SK-N-SH (cell line): ENCODE data around the gene AHSP. TPM values are rescaled to one million over a fixed set of nuclear protein-coding genes. Genes with fewer than 3 reads are reported as not detected.

Source experiments
- CTCF ChIA-PET: fragments of 300-600, 350-600 bp; formaldehyde crosslinking; extraction: SDS; loops from one replicate; lab custom pipeline; 2021; lab: Yijun Ruan, JAX
- POLR2A ChIA-PET: fragments of 350-600 bp; sonication (Branson Sonifier 250); formaldehyde crosslinking; extraction: SDS; loops from one replicate; lab custom pipeline; 2020; ENCODE audit warnings: antibody characterized with exemption, inconsistent platforms; lab: Yijun Ruan, JAX
- DNase-seq: peaks from one replicate; pipeline ENCODE4 v3.0.0; 2012
- H2AFZ ChIP-seq: fragments of 200-600 bp; sonication (generic); 2 replicates; pipeline ENCODE4 v1.8.1; 2016; ENCODE audit warnings: antibody characterized with exemption, mild to moderate bottlenecking, low read depth
- H3F3A ChIP-seq: fragments of 200-600 bp; sonication (generic); replicated peaks from 2 replicates; pipeline ENCODE3; 2016; ENCODE audit warnings: antibody characterized with exemption, mild to moderate bottlenecking; ENCODE audit not compliant: insufficient read depth
- H3K27ac ChIP-seq, 2 experiments: fragments of 200-500 bp in 1 of 2; fragments of 200-600 bp in 1 of 2; sonication (Bioruptor generic) in 1 of 2; sonication (generic), shearing (Covaris generic) in 1 of 2; 2 replicates each; pipeline versions ENCODE4 v1.5.1 to v1.6.1; 2014 to 2016; ENCODE audit warnings: low read depth in 2 of 2, inconsistent platforms in 1 of 2, low read length in 1 of 2, mild to moderate bottlenecking in 1 of 2, mixed read lengths in 1 of 2
- H3K27me3 ChIP-seq: fragments of 200-600 bp; sonication (generic), shearing (Covaris generic); 2 replicates; pipeline ENCODE4 v1.6.1; 2016; ENCODE audit warnings: mixed run types; ENCODE audit not compliant: insufficient read depth
- H3K36me3 ChIP-seq, 2 experiments: fragments of 200-500 bp in 1 of 2; fragments of 200-600 bp in 1 of 2; sonication (Bioruptor generic) in 1 of 2; sonication (generic) in 1 of 2; replicated peaks in 1 of 2; 2 replicates each; pipeline versions ENCODE3 to v1.5.1; 2014 to 2016; ENCODE audit warnings: low read length in 1 of 2, mild to moderate bottlenecking in 1 of 2; ENCODE audit not compliant: insufficient read depth in 2 of 2, control insufficient read depth in 1 of 2
- H3K4me1 ChIP-seq, 2 experiments: fragments of 200-500 bp in 1 of 2; fragments of 200-600 bp in 1 of 2; sonication (Bioruptor generic) in 1 of 2; sonication (generic), shearing (Covaris generic) in 1 of 2; 2 replicates each; pipeline versions ENCODE4 v1.5.1 to v1.6.1; 2014 to 2016; ENCODE audit warnings: low read depth in 1 of 2, low read length in 1 of 2, mixed run types in 1 of 2; ENCODE audit not compliant: insufficient read depth in 2 of 2, control insufficient read depth in 1 of 2
- H3K4me2 ChIP-seq: fragments of 200-600 bp; sonication (generic), shearing (Covaris generic); 2 replicates; pipeline ENCODE4 v1.6.1; 2017; ENCODE audit warnings: mixed run types
- H3K4me3 ChIP-seq, 2 experiments: fragments of 200-500 bp in 1 of 2; fragments of 200-600 bp in 1 of 2; sonication (Bioruptor generic) in 1 of 2; sonication (generic), shearing (Covaris generic) in 1 of 2; 2 replicates each; pipeline versions ENCODE4 v1.5.1 to v1.8.1; 2014 to 2016; ENCODE audit warnings: low read depth in 2 of 2, inconsistent platforms in 1 of 2, low read length in 1 of 2, mild to moderate bottlenecking in 1 of 2, mixed read lengths in 1 of 2, moderate library complexity in 1 of 2
- H3K79me2 ChIP-seq: fragments of 200-600 bp; sonication (generic); 2 replicates; pipeline ENCODE4 v1.8.1; 2017; ENCODE audit warnings: mild to moderate bottlenecking; ENCODE audit not compliant: insufficient read depth
- H3K9ac ChIP-seq: fragments of 200-600 bp; sonication (generic); 2 replicates; pipeline ENCODE4 v1.6.1; 2017; ENCODE audit warnings: mixed run types
- H3K9me2 ChIP-seq: fragments of 200-600 bp; sonication (generic); 2 replicates; pipeline ENCODE4 v1.6.1; 2017; ENCODE audit warnings: mixed run types
- H3K9me3 ChIP-seq: fragments of 200-600 bp; sonication (generic); 2 replicates; pipeline ENCODE4 v1.6.1; 2017; ENCODE audit warnings: mixed run types, mild to moderate bottlenecking, moderate library complexity
- H4K20me1 ChIP-seq: fragments of 200-600 bp; sonication (generic); 2 replicates; pipeline ENCODE4 v1.6.1; 2017; ENCODE audit warnings: mild to moderate bottlenecking, mixed run types; ENCODE audit not compliant: insufficient read depth
- CHD2 ChIP-seq: fragments of 150-350 bp; IDR thresholded peaks from 2 replicates; pipeline ENCODE4 v1.6.1; 2018; ENCODE audit warnings: low read length; ENCODE audit not compliant: partially characterized antibody
- EP300 ChIP-seq, 2 experiments: IDR thresholded peaks; 2 replicates each; pipeline versions ENCODE4 v1.4.0 to v1.6.1; 2012; ENCODE audit warnings: borderline replicate concordance in 1 of 2, low read depth in 1 of 2, low read length in 1 of 2
- EZH2phosphoT487 ChIP-seq: fragments of 200-600 bp; sonication (generic); IDR thresholded peaks from 2 replicates; pipeline ENCODE4 v1.6.1; 2017; ENCODE audit warnings: low read depth, mixed run types, mild to moderate bottlenecking, antibody characterized with exemption, moderate library complexity, borderline replicate concordance
- FOSL2 ChIP-seq: IDR thresholded peaks from 2 replicates; pipeline ENCODE4 v1.4.0; 2012; ENCODE audit warnings: low read depth, mild to moderate bottlenecking, moderate library complexity, borderline replicate concordance
- FOXJ3 ChIP-seq: sonication (generic); formaldehyde crosslinking; IDR thresholded peaks from 2 replicates; pipeline ENCODE4 v1.5.1; 2020; ENCODE audit warnings: mild to moderate bottlenecking, missing genetic modification reagents
- FOXM1 ChIP-seq: IDR thresholded peaks from 2 replicates; pipeline ENCODE4 v1.4.0; 2012; ENCODE audit warnings: low read depth, mild to moderate bottlenecking
- GABPA ChIP-seq: IDR thresholded peaks from 2 replicates; pipeline ENCODE4 v1.4.0; 2012; ENCODE audit warnings: low read depth, mild to moderate bottlenecking
- GATA2 ChIP-seq: sonication (generic); formaldehyde crosslinking; IDR thresholded peaks from 2 replicates; pipeline ENCODE4 v1.5.0; 2020; ENCODE audit warnings: mild to moderate bottlenecking, missing genetic modification reagents
- MAX ChIP-seq: IDR thresholded peaks from 2 replicates; pipeline ENCODE4 v1.4.0; 2012; ENCODE audit warnings: low read depth
- MEF2A ChIP-seq: IDR thresholded peaks from 2 replicates; pipeline ENCODE4 v1.4.0; 2012; ENCODE audit warnings: low read depth, borderline replicate concordance
- MXI1 ChIP-seq: IDR thresholded peaks from 2 replicates; pipeline ENCODE4 v1.6.1; 2012; ENCODE audit warnings: mild to moderate bottlenecking, low read depth, low read length, improper control_type of control experiment
- POLR2AphosphoS5 ChIP-seq: IDR thresholded peaks from 2 replicates; pipeline ENCODE4 v1.6.1; 2012; ENCODE audit warnings: low read depth, low read length
- RAD21 ChIP-seq: IDR thresholded peaks from 2 replicates; pipeline ENCODE4 v1.6.1; 2012; ENCODE audit warnings: mild to moderate bottlenecking, low read length
- RCOR1 ChIP-seq: fragments of 150-350 bp; IDR thresholded peaks from 2 replicates; pipeline ENCODE4 v1.6.1; 2017; ENCODE audit warnings: antibody characterized with exemption, low read length
- REST ChIP-seq: IDR thresholded peaks from 2 replicates; pipeline ENCODE4 v1.6.1; 2012; ENCODE audit warnings: mild to moderate bottlenecking, low read depth, low read length, moderate library complexity
- RFX5 ChIP-seq: IDR thresholded peaks from 2 replicates; pipeline ENCODE4 v1.6.1; 2012; ENCODE audit warnings: mild to moderate bottlenecking, improper control_type of control experiment, low read length
- SIN3A ChIP-seq: IDR thresholded peaks from 2 replicates; pipeline ENCODE4 v1.6.1; 2012; ENCODE audit warnings: low read depth, mild to moderate bottlenecking, low read length, moderate library complexity, borderline replicate concordance
- TAF1 ChIP-seq: IDR thresholded peaks from 2 replicates; pipeline ENCODE4 v1.6.1; 2012; ENCODE audit warnings: low read depth, mild to moderate bottlenecking, low read length, moderate library complexity, borderline replicate concordance
- USF1 ChIP-seq: IDR thresholded peaks from 2 replicates; pipeline ENCODE4 v1.4.0; 2012; ENCODE audit warnings: low read depth, borderline replicate concordance
- USF2 ChIP-seq: fragments of 150-350 bp; IDR thresholded peaks from 2 replicates; pipeline ENCODE4 v1.6.1; 2017; ENCODE audit warnings: antibody characterized with exemption, low read length, low read depth, borderline replicate concordance
- YY1 ChIP-seq: IDR thresholded peaks from 2 replicates; pipeline ENCODE4 v1.4.0; 2012; ENCODE audit warnings: low read depth, mild to moderate bottlenecking
- ZBTB33 ChIP-seq: IDR thresholded peaks from 2 replicates; pipeline ENCODE4 v1.4.0; 2012; ENCODE audit warnings: low read depth, borderline replicate concordance
- WGBS: methylation state at CpG from one replicate; pipeline ENCODE4 v1.1.6; 2017; ENCODE audit warnings: low lambda C conversion rate; 5-methylcytosine and 5-hydroxymethylcytosine counted together
- polyA plus RNA-seq, 3 experiments: library from polyadenylated mRNA; depleted of rRNA; stranded (reverse); fragments of >200 nt; gene quantifications; 2 replicates each; pipeline ENCODE4 v1.2.3, GENCODE V29; 2012

Gene AHSP
- polyA plus RNA-seq, 1 of the 3 experiments (the other 2 are of a cell fraction), result not detected

GRCh38 chr16:31507929-31508705, 19.6 kb upstream of the AHSP start, which contains the start of gene RUSF1:
Gene RUSF1 (minus strand): TSS chr16:31508391. CDS start chr16:31508373, 18 bp downstream.
- no peaks in the 10 kb centered on the region for H3K9me2 ChIP-seq
- H3K79me2 ChIP-seq, result peaks cover 46% of the 10 kb centered on the region
- H3K9ac ChIP-seq, result peak within 1 kb of the TSS; percentile 99
- peak within 1 kb of the TSS; percentile 87 for H3K4me2 ChIP-seq
- H3F3A ChIP-seq, result peaks cover 3% of the 10 kb centered on the region
- WGBS, result under 1% methylated on average over 17 of the region's 65 CpGs
- no peaks in the 10 kb centered on the region for H3K27me3 ChIP-seq
- no peaks in the 10 kb centered on the region for H3K9me3 ChIP-seq
- no peaks in the 10 kb centered on the region for H4K20me1 ChIP-seq
- CTCF ChIA-PET, result interaction anchor here (0.6 to 1.4 kb wide), 5 partner anchors 14 to 360 kb away, joined by 3 read pairs; no protein-coding TSS in a partner anchor
- peak; percentile 94 for DNase-seq
- H3K27ac ChIP-seq, result peak within 1 kb of the TSS; percentile 80 to 87
- peak within 1 kb of the TSS; percentile 97 for H2AFZ ChIP-seq
- peak within 1 kb of the TSS; percentile 92 to 96 for H3K4me3 ChIP-seq
- POLR2A ChIA-PET, result interaction anchor here (1.0 to 1.6 kb wide), 8 partner anchors 12 to 205 kb away, joined by 3 to 14 read pairs (median 6); partner anchors contain the start of gene ARMC5
- peaks cover 7 to 14% of the 10 kb centered on the region in 2 experiments for H3K36me3 ChIP-seq
- H3K4me1 ChIP-seq, result peaks cover 0 to 18% of the 10 kb centered on the region in 2 experiments; a peak in 3 of 4 replicates
- TF ChIP-seq TAF1 (peak; percentile 92), FOXJ3 (no peak), YY1 (peak; percentile 89), MAX (peak; percentile 91), GABPA (peak; percentile 84), USF2 (no peak), RCOR1 (no peak), REST (peak; percentile 67; the same call in 1 of the 2 replicates), FOXM1 (no peak), POLR2AphosphoS5 (peak; percentile 91), MEF2A (no peak), RAD21 (no peak), GATA2 (no peak), EZH2phosphoT487 (no peak), RFX5 (no peak), SIN3A (peak; percentile 67; the same call in 1 of the 2 replicates), FOSL2 (no peak), USF1 (no peak), EP300 (IDR thresholded peaks at IDR 0.05; ENCODE audit: borderline replicate concordance in 1 of 2, low read depth in 1 of 2, low read length in 1 of 2) (peak in 1 of 2 experiments; percentile 33; a peak in 1 of 4 replicates), ZBTB33 (peak; percentile 52; the same call in 1 of the 2 replicates), MXI1 (peak; percentile 92), CHD2 (peak; percentile 60)
